A172 (cell line): ENCODE results near the gene ZNF516. TPM values are rescaled to one million over a fixed set of nuclear protein-coding genes. Genes with fewer than 3 reads are reported as not detected.

ENCODE experiments used
- DNase-seq: peaks from one replicate; pipeline ENCODE4 v3.0.0-alpha.2; 2015; ENCODE audit warnings: low spot score
- total RNA-seq: library from RNA; depleted of rRNA; stranded (reverse); fragments of >200 nt; shearing (Covaris generic); gene quantifications from 2 replicates; pipeline ENCODE4 v1.2.3, GENCODE V29; 2014

The ZNF516 gene
- total RNA-seq, 1 experiment from 2014 or later = 4.8 TPM

- no peak for DNase-seq
Measured at GRCh38 chr18:76368271-76368670, 126.8 kb downstream of the ZNF516 start.

- no peak for DNase-seq
Measured at GRCh38 chr18:76367168-76368125, 127.6 kb downstream of the ZNF516 start.

GRCh38 chr18:76365561-76365960 lies 129.5 kb downstream of the ZNF516 start:
- DNase-seq = no peak

GRCh38 chr18:76364282-76365259 lies 130.5 kb downstream of the ZNF516 start:
- no peak for DNase-seq

GRCh38 chr18:76363436-76364120 lies 131.5 kb downstream of the ZNF516 start:
- DNase-seq = peak; percentile 54

- DNase-seq = no peak
Measured at GRCh38 chr18:76362676-76363075, 132.4 kb downstream of the ZNF516 start.

GRCh38 chr18:76361219-76361618 lies 133.8 kb downstream of the ZNF516 start:
- DNase-seq = no peak

GRCh38 chr18:76359909-76360308 lies 135.1 kb downstream of the ZNF516 start:
- DNase-seq = no peak

- no peak for DNase-seq
Measured at GRCh38 chr18:76358774-76359173, 136.3 kb downstream of the ZNF516 start.

GRCh38 chr18:76357585-76358260 lies 137.3 kb downstream of the ZNF516 start:
- peak; percentile 3 for DNase-seq

GRCh38 chr18:76357174-76357573 lies 137.9 kb downstream of the ZNF516 start:
- no peak for DNase-seq

GRCh38 chr18:76356666-76357065 lies 138.4 kb downstream of the ZNF516 start:
- DNase-seq = no peak

GRCh38 chr18:76354348-76354747 lies 140.7 kb downstream of the ZNF516 start:
- peak; percentile 22 for DNase-seq

GRCh38 chr18:76353500-76353899 lies 141.5 kb downstream of the ZNF516 start:
- no peak for DNase-seq

GRCh38 chr18:76353046-76353445 lies 142.0 kb downstream of the ZNF516 start:
- no peak for DNase-seq

GRCh38 chr18:76351961-76352581 lies 143.0 kb downstream of the ZNF516 start:
- DNase-seq = no peak

GRCh38 chr18:76350134-76351025 lies 144.7 kb downstream of the ZNF516 start:
- no peak for DNase-seq

- peak; percentile 22 for DNase-seq
Measured at GRCh38 chr18:76349067-76349715, 145.9 kb downstream of the ZNF516 start.
